ENCODE results near the gene RASGRF1.

RASGRF1 gene

GRCh38 chr15:78968114-78968513 lies 122.5 kb downstream of the RASGRF1 start:
- no peak for TF ChIP-seq CTCF (IDR thresholded peaks at IDR 0.05)

GRCh38 chr15:78960308-78960707 lies 130.3 kb downstream of the RASGRF1 start:
- TF ChIP-seq CTCF (IDR thresholded peaks at IDR 0.05) = no peak

GRCh38 chr15:78959360-78959759 lies 131.2 kb downstream of the RASGRF1 start:
- no peak for TF ChIP-seq CTCF (IDR thresholded peaks at IDR 0.05)

- TF ChIP-seq CTCF (IDR thresholded peaks at IDR 0.05) = no peak
These were observed 133.0 kb downstream of the RASGRF1 start for GRCh38 chr15:78957416-78958093.

- TF ChIP-seq CTCF (IDR thresholded peaks at IDR 0.05) = no peak
These were observed 133.6 kb downstream of the RASGRF1 start for GRCh38 chr15:78956937-78957336.

- TF ChIP-seq CTCF (IDR thresholded peaks at IDR 0.05) = no peak
These were observed 135.2 kb downstream of the RASGRF1 start for GRCh38 chr15:78955355-78955754.

GRCh38 chr15:78951841-78952238 lies 138.7 kb downstream of the RASGRF1 start:
- TF ChIP-seq CTCF (IDR thresholded peaks at IDR 0.05) = no peak

Data from LNCAP (cell line).